HG02885 (cell line): Measurements from ENCODE around the gene RNU1-1.
"Not testable (repeated sequence)": the region's sequence is repeated elsewhere in the genome, so short reads cannot be mapped to it uniquely, and the experiment has no call there.

Experiments used
- ATAC-seq: cut with Tn5 transposase; IDR thresholded peaks from one replicate; pipeline ENCODE4 v1.9.1; 2021; ENCODE audit warnings: mild to moderate bottlenecking; ENCODE audit not compliant: unreplicated experiment, poor library complexity

The RNU1-1 gene

GRCh38 chr1:16525769-16526168, 11.7 kb upstream of the RNU1-1 start:
- ATAC-seq: not testable (repeated sequence)

GRCh38 chr1:16521679-16522078, 7.6 kb upstream of the RNU1-1 start:
- not testable (repeated sequence) for ATAC-seq

GRCh38 chr1:16521288-16521583, 7.2 kb upstream of the RNU1-1 start:
- no peak for ATAC-seq

- not testable (repeated sequence) for ATAC-seq
Observed at GRCh38 chr1:16520435-16521287, 6.6 kb upstream of the RNU1-1 start.

- ATAC-seq: not testable (repeated sequence)
Observed at GRCh38 chr1:16519255-16519951, 5.3 kb upstream of the RNU1-1 start.

- ATAC-seq: not testable (repeated sequence)
Observed at GRCh38 chr1:16518913-16519254, 4.8 kb upstream of the RNU1-1 start.

- ATAC-seq: not testable (repeated sequence)
Observed at GRCh38 chr1:16516694-16517410, 2.8 kb upstream of the RNU1-1 start.

GRCh38 chr1:16513412-16514106, 526 bp downstream of the RNU1-1 start:
- ATAC-seq: peak; percentile 80

- not testable (repeated sequence) for ATAC-seq
Observed at GRCh38 chr1:16512624-16513411, 1.3 kb downstream of the RNU1-1 start.

- not testable (repeated sequence) for ATAC-seq
Observed at GRCh38 chr1:16511926-16512325, 2.2 kb downstream of the RNU1-1 start.

GRCh38 chr1:16508861-16509445, 5.1 kb downstream of the RNU1-1 start:
- ATAC-seq: not testable (repeated sequence)

- not testable (repeated sequence) for ATAC-seq
Observed at GRCh38 chr1:16506364-16507136, 7.5 kb downstream of the RNU1-1 start.

- not testable (repeated sequence) for ATAC-seq
Observed at GRCh38 chr1:16505870-16506269, 8.2 kb downstream of the RNU1-1 start.

- ATAC-seq: no peak
Observed at GRCh38 chr1:16503494-16503893, 10.6 kb downstream of the RNU1-1 start.

- ATAC-seq: not testable (repeated sequence)
Observed at GRCh38 chr1:16501446-16501845, 12.6 kb downstream of the RNU1-1 start.

GRCh38 chr1:16500975-16501374, 13.1 kb downstream of the RNU1-1 start:
- not testable (repeated sequence) for ATAC-seq

- ATAC-seq: not testable (repeated sequence)
Observed at GRCh38 chr1:16500466-16500865, 13.6 kb downstream of the RNU1-1 start.

- ATAC-seq: peak; percentile 87
Observed at GRCh38 chr1:16498573-16499413, 15.3 kb downstream of the RNU1-1 start.
